GM21447 (cell line): ENCODE measurements around the gene MYO10.
"Not testable (repeated sequence)": the region's sequence is repeated elsewhere in the genome, so short reads cannot be mapped to it uniquely, and the experiment has no call there.

Experiments
- ATAC-seq: cut with Tn5 transposase; IDR thresholded peaks from one replicate; pipeline ENCODE4 v1.9.1; 2021; ENCODE audit not compliant: unreplicated experiment

The MYO10 gene

GRCh38 chr5:16888694-16889124 lies 47.4 kb downstream of the MYO10 start:
- ATAC-seq = no peak

- no peak for ATAC-seq
Measured at GRCh38 chr5:16886793-16887345, 49.2 kb downstream of the MYO10 start.

- no peak for ATAC-seq
Measured at GRCh38 chr5:16886366-16886736, 49.7 kb downstream of the MYO10 start.

- no peak for ATAC-seq
Measured at GRCh38 chr5:16885635-16886365, 50.3 kb downstream of the MYO10 start.

GRCh38 chr5:16884595-16884994 lies 51.5 kb downstream of the MYO10 start:
- ATAC-seq = no peak

GRCh38 chr5:16883806-16884205 lies 52.3 kb downstream of the MYO10 start:
- no peak for ATAC-seq

- no peak for ATAC-seq
Measured at GRCh38 chr5:16883176-16883575, 52.9 kb downstream of the MYO10 start.

GRCh38 chr5:16881251-16881650 lies 54.8 kb downstream of the MYO10 start:
- ATAC-seq = no peak

- ATAC-seq = no peak
Measured at GRCh38 chr5:16880547-16880946, 55.5 kb downstream of the MYO10 start.

- ATAC-seq = no peak
Measured at GRCh38 chr5:16879650-16880049, 56.4 kb downstream of the MYO10 start.

GRCh38 chr5:16879191-16879590 lies 56.9 kb downstream of the MYO10 start:
- ATAC-seq = no peak

GRCh38 chr5:16877267-16877935 lies 58.7 kb downstream of the MYO10 start:
- ATAC-seq = no peak

- ATAC-seq = not testable (repeated sequence)
Measured at GRCh38 chr5:16874424-16874823, 61.7 kb downstream of the MYO10 start.

- no peak for ATAC-seq
Measured at GRCh38 chr5:16871746-16872339, 64.2 kb downstream of the MYO10 start.

GRCh38 chr5:16870878-16871277 lies 65.2 kb downstream of the MYO10 start:
- no peak for ATAC-seq

- no peak for ATAC-seq
Measured at GRCh38 chr5:16869821-16870796, 66.0 kb downstream of the MYO10 start.

GRCh38 chr5:16867577-16867953 lies 68.5 kb downstream of the MYO10 start:
- ATAC-seq = no peak

GRCh38 chr5:16866795-16867576 lies 69.1 kb downstream of the MYO10 start:
- no peak for ATAC-seq

- ATAC-seq = no peak
Measured at GRCh38 chr5:16866273-16866672, 69.8 kb downstream of the MYO10 start.

GRCh38 chr5:16865151-16865550 lies 70.9 kb downstream of the MYO10 start:
- ATAC-seq = no peak
